GM19023 (cell line): Measurements from ENCODE around the gene KIF26B.
"Not testable (repeated sequence)": the region's sequence is repeated elsewhere in the genome, so short reads cannot be mapped to it uniquely, and the experiment has no call there.

Source experiments
- ATAC-seq: cut with Tn5 transposase; IDR thresholded peaks from one replicate; pipeline ENCODE4 v1.9.1; 2021; ENCODE audit warnings: mild to moderate bottlenecking, moderate library complexity; ENCODE audit not compliant: unreplicated experiment

KIF26B gene

DNA sequence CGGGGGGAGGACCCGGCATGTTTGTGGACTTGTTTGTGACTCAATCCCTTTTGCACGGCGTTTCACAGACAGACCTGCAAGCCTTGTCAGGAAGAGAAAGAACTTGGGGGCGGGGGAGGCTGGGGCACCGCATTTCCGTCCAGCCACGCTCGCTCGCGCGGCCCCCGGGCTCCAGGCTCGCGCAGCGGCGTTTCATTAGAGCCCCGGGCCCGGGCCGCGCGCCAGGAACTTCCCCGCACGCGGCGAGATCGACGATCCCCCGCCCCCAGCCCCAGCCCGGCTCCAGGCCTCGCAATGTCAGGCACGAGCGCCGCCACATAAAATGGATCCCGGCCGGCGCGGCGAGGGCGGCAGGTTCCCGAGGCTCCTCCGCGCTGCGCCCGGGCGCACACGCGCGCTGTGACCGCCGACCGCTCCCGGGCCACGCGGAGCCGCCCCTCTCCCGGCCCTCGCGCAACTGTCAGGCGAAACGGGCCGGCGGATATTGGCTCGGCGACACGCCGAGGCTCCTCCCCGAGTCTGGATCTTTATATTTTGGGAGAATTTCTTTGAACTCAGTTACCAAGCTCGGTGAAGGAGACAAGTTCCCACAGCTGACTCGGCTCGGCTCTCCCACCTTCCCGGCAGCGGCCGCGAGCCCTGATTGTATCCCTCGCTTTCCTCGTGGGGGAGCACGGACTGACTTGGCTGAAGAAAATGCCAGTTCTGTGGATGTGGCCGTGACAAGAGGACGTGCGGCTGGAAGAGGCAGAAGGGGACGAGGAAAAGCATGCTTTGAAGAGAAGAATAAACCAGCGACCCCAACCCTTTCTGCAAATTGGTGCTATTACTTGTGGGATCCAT lies at the start of gene KIF26B:
TSS of gene KIF26B (plus strand) at position 557 of the 843 bp plus-strand sequence. CDS start 440 bp downstream, outside the sequence.
- ATAC-seq, result no peak

DNA sequence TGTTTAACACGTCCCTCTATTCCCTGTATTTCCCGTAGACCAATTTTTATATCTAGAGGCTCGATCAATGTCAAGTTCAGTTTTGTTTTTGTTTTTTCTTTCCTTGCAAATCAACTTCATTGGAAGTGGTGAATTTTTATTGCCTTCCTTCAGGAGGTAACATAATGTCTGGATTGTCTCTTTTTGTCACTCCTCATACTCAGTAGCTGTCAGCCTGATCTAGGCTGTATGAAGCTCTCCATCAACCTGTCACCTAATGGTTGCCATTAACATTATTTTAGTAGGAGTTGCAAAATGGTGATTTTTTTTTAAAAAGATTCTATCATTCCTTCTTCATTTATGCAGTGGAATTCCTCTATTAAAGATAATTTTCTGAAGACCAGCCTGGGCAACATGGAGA lies 49.7 kb upstream of the KIF26B start:
- ATAC-seq, result no peak

DNA sequence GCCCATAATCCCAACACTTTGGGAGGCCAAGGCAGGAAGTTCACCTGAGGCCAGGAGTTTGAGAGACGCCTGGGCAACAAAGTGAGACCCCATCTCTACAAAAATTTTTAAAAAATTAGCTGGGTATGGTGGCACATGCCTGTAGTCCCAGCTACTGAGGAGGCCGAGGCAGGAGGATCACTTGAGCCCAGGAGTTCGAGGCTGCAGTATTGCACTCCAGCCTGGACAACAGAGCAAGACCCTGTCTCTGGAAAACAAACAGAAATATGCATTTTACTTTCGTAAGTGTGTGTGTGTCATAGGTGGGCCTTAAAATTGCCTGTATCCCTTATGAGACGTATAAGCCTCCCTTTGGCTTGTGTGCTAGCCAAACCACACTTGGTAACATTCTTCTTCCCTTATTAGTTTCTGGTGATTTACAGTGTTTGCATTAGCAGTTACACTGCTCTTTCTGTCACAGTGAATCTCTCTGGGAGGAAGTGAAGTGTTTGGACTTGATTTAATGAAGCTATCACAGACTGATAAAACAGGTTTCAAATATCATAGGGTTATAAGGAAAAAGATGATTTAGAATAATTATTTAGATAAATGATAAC lies 48.9 kb upstream of the KIF26B start:
- ATAC-seq, result no peak

DNA sequence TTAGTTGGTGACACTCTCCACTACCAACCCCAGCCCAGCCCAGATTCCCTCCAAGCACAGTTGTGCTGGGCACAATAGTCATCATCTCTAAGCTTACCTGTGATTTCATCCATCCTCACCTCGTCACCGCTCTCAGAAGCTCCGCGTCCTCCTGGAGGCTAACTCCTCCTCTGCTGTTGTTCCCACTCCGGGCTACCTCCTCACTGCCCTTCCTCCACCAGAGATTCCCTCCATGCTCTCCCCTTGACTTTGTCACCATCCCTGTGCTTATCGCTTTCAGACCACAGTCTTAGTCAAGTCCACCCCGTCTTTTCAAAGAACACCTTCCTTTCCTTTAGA lies 47.0 kb upstream of the KIF26B start:
- no peak for ATAC-seq

GRCh38 chr1:245108246-245108645 lies 46.5 kb upstream of the KIF26B start:
- ATAC-seq, result no peak

DNA sequence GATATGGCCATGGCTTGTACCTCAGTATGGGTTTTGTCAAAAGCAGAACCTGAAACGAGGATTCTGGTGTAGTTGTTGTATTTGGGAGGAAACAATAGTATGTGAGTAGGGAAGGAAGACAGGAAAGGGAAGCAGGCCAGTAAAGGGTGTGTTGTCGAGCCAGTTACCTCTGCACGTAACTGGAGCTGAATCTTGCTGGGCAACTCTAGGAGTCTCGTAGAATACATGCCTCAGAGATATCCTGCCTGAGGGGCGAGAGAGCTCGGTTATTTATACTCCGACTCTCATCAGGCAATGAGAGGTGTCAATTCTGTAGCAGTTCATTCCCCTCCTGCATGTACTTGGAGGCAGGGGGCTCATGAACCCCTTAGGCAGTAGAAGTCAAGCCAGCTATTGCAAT lies 45.9 kb upstream of the KIF26B start:
- no peak for ATAC-seq

DNA sequence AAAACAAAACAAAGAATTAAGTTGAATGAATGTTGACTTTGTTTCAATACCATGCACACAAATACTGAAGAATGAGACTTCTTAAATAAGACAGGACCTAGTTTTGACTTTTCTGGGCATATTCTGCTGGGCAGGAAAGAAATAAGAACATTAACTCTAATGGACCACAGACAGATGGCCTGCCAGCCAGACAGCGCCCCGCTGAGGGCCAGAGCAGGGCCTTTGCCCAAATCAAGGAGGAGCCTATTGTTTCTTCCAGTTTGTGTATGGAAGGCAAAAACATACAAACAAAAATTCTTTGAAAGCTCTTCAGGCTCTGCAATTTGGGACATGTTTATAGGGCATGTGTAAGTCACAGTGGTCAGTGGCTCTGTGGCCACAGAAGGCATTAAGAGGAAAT lies 44.4 kb upstream of the KIF26B start:
- ATAC-seq, result no peak

GRCh38 chr1:245111073-245111472 lies 43.7 kb upstream of the KIF26B start:
- ATAC-seq, result no peak

GRCh38 chr1:245113649-245114048 lies 41.1 kb upstream of the KIF26B start:
- no peak for ATAC-seq

GRCh38 chr1:245116131-245116530 lies 38.7 kb upstream of the KIF26B start:
- no peak for ATAC-seq

DNA sequence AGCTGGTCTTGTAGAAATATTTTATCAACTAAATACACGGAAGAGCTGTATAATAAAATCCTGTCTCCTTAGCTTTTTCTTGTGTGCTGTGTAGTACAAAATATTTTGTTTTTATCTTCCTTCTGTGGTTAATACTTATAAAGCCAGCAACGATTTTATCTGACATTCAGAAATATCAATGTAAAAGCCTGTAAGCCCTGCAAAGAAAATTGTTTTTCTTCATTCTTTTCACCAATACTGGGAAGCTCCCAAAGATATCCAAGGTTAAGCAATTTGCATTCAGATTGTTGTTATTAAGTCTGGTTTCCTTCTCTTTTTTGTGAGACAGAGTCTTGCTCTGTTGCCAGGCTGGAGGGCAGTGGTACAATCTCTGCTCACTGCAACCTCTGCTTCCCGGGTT lies 38.0 kb upstream of the KIF26B start:
- no peak for ATAC-seq

DNA sequence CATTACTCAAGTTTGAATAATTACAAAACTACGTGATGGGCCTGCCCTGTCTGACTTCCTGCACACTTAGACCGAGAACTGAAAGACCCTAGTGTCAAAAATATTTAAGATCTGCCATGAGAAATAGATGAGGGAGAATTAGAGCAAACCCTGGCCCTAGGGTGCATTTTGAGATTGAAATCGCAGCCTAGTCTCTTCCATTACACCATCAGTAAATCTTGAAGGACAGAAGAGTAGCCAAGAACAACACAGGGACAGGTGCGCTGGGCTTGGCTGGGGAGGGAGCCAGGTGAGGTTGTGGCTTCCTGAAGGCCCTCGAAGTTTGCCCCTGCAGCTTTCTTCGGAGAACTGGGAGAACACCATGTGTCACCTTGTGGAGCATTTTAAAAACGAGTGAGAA lies 36.7 kb upstream of the KIF26B start:
- no peak for ATAC-seq

DNA sequence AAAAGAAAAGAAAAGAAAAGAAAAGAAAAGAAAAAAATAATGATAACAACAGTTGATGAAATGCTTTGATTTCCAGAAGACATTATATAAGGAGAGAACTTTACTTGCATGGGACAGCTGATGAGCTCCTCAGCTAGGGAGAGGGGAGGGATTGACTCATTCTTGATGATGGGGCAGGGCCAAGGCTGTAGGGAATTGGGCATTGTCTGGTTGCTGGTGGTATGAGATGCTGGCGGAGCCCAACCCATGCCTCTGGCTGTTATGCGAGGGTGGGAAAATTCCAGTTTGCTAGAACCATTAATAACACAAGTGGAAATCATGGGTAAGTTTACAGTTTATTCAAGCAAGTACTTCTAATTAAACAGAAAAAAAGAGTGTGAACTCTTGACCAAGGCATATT lies 36.0 kb upstream of the KIF26B start:
- no peak for ATAC-seq

- no peak for ATAC-seq
These were observed 33.3 kb upstream of the KIF26B start for GRCh38 chr1:245121523-245121922.

DNA sequence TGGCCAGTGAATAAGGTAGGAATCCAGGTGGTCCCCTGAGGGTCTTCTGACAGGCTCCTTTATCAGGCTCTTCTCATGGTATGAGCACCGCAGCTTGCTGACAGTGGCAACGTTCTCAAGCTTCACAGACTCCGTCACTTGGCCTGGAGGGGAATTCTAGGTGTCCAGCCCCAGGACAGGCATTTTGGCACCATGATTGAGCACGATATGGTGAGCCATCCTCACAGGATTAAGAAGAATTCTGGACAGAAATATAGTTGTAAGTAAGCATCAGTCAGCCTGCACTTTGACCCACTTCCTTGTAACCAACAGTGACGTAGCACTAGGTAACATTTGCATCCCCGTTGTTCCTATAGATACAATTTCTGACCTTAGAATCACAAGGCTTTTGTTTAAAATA lies 30.5 kb upstream of the KIF26B start:
- ATAC-seq, result no peak

- no peak for ATAC-seq
These were observed 30.1 kb upstream of the KIF26B start for GRCh38 chr1:245124644-245125043.

GRCh38 chr1:245126530-245126929 lies 28.3 kb upstream of the KIF26B start:
- ATAC-seq, result no peak

GRCh38 chr1:245128381-245129101 lies 26.2 kb upstream of the KIF26B start:
- ATAC-seq, result no peak

GRCh38 chr1:245129319-245130240 lies 25.2 kb upstream of the KIF26B start:
- no peak for ATAC-seq

DNA sequence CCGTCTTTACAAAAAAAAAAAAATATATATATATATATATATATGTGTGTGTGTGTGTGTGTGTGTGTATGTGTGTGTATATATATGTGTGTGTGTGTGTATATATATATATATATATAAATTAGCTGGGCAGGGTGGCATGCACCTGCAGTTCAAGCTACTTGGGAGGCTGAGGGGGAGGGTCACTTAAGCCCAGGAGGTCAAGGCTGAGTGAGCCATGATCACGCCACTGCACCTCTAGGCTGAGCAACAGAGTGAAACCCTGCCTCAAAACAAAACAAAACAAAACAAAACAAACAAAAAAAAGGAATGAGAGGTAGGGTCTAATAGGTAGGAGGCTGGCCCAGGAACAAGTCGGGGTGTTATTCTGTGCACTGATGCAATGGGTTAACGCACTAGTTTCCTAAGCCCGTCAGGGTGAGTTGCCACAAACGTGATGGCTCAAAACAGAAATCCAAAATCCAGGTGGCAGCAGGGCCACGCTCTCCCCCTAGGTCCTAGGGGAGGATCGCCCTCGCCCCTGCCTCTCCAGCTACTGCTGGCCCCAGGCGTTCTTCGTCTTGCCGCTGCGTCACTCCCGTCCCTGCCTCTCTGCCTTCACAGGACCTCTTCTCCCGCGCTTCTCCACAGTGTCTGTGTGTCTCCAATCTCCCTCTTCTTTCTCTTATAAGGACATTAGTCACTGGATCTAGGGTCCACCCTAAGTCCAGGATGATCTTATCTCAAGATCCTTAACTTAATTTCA lies 24.3 kb upstream of the KIF26B start:
- ATAC-seq, result not testable (repeated sequence)
